GM18951 (cell line): Measurements from ENCODE around the gene GNPAT.

Experiments
- POLR2A ChIP-seq: IDR thresholded peaks from 4 replicates; pipeline ENCODE4 v1.6.1; 2011; ENCODE audit warnings: mild to moderate bottlenecking; ENCODE audit not compliant: insufficient read length, insufficient read depth; ENCODE audit errors: extremely low read depth
- in situ Hi-C: fragments of 300-500 bp; cut with MboI; formaldehyde crosslinking; loops from one replicate; pipeline ENCODE4 v1.12.0; 2022; ENCODE audit warnings: low sequenced_read_pairs, mixed read lengths, inconsistent platforms; ENCODE audit not compliant: unreplicated experiment

The GNPAT gene

DNA sequence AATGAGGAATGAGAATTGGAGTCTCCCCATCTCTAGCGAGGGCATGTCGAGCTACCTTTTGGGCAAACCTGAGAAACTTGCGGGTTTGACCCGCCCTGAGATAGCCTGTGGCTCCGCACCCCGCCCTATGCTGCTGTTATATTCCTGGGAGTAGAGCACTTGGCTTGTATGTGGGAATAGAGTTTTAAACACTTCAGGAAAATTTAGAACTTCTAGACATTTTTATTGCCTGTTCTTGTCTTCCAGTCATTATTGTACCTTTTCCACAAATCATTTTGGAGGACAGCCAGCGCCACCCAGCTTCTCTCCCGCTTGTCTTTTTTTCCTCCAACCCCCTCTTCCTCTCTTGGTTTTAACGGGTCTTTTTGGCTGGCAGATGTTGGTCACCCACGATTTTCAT, 738 bp downstream of the GNPAT start:
- in situ Hi-C loops = no loop called here
- no peak for TF ChIP-seq POLR2A

DNA sequence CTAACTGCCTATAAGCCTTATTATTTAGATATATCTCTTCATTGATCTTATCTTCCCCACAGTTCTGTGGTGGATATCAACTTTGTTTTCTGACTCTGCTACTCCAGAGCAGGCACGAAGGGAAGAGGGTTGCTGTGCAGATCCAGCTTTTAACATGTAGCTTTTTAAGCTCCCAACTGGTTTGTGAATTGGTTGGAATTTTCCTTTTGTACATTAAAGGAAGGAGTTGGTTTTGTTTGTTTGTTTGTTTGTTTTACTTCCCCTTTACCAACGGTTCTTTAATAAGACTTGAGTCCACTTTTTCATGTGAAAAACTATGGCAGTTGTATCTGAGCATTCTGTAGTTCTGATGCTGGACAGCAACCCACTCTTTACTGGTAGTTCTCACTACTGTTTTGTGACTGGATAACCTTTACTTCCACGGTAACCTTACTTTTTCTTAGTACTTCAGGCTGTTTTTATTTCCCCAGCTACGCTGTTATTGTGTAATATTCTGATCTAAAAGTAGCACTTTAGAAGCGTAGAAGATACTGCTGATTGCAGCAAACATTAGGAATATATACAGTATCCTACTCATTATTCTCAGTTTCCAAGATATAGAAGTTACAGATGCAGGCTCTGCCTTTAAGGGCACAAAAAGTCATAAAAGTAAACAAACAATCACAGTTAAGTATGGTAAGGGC, 1.6 kb downstream of the GNPAT start:
- no peak for TF ChIP-seq POLR2A
- in situ Hi-C loops = no loop called here

GRCh38 chr1:231248778-231249177, 7.8 kb downstream of the GNPAT start:
- in situ Hi-C loops = no loop called here
- TF ChIP-seq POLR2A = no peak

DNA sequence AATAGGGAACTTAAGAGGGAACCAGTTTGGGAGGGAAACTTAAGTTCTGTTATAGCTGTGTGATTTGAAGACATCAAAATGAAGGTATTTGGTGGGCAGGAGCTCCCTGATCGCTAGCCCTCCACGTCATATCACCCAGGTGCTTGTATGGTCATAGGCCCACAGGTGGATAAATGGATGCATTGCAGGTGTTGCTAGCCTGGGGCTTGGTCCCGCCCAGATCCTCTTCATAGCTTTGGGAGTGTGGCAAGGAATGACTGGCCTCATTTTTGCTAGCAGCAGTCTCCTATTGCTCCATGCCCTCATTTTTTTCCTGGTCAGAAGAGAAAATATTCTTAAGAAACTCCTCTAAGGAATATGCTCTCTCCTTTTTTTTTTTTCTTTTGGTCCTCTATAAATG, 11.3 kb downstream of the GNPAT start:
- in situ Hi-C loops = no loop called here
- no peak for TF ChIP-seq POLR2A

DNA sequence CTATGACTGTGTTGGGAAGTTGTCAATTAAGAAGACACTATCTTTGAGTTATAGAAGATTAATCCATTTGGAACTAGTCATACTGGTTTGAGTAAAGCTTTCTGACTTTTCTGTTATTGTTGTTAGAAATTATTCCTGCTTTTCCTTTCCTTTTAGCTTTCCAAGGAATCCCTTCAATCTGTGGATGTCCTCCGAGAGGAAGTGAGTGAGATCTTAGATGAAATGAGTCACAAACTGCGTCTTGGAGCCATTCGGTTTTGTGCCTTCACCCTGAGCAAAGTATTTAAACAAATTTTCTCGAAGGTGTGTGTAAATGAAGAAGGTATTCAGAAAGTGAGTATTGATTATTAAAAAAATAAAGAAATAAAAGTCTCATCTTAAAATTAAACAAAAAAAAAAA, 19.3 kb downstream of the GNPAT start:
- in situ Hi-C loops = no loop called here
- no peak for TF ChIP-seq POLR2A

GRCh38 chr1:231264642-231265041, 23.6 kb downstream of the GNPAT start:
- in situ Hi-C loops = no loop called here
- no peak for TF ChIP-seq POLR2A

DNA sequence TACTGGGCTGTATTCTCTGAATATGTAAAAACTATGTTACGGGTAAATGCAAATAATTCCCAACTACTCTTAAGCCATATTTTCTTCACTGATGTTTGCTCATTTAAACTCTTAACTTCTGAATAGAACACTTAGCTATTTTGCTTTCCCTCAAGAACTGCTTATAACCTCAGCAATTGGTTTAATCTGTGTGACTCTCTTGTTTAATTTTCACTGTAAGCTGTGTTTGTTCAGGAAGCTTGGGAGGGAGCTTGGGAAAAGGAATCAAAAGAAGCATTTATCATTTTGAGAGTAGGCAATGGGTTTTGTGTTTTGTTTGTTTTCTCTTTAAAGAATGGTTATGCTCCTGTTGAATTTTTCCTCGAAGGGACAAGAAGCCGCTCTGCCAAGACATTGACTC, 24.4 kb downstream of the GNPAT start:
- TF ChIP-seq POLR2A = no peak
- in situ Hi-C loops = no loop called here

DNA sequence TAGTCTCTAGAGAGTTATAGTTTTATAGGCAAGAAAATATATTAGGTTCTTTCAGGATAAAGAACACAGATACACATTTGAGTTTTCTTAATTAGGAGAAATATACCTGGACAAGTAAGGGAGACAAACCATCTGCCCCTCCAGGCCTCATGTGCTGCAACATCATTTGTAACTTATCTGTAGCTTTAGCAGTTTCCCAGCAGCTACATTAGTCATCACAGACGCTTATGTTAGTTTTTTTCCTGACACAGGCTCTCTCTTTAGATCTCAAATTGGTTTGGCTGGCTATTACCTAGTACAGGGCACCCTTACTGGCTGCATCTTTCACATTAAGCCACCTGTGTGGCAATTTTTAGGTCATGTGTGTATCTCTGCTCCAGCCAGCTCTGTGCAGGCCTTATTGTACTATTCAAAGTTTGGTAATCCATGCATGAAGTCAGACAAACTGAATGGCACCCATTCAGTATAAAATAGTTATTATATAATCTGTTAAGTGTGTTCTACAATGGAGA, 25.9 kb downstream of the GNPAT start:
- in situ Hi-C loops = no loop called here
- TF ChIP-seq POLR2A = no peak

DNA sequence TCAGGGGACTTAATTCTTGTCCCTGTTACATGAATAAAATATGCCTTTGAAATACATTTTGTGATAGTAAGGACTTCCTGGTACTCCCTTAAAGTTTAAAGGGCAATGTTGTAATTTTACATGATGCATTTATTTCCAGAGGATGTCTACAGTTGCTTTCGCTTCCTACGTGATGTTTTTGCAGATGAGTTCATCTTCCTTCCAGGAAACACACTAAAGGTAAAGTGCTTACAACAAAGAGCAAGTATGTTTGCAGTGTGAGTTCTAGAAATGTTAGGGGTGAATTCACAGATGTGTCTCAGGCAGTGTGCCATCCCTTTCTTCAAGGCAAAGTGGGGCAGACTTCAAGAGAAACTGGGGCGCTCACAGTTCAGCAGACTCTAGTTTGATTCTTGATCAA, 31.2 kb downstream of the GNPAT start:
- TF ChIP-seq POLR2A = no peak
- in situ Hi-C loops = no loop called here

DNA sequence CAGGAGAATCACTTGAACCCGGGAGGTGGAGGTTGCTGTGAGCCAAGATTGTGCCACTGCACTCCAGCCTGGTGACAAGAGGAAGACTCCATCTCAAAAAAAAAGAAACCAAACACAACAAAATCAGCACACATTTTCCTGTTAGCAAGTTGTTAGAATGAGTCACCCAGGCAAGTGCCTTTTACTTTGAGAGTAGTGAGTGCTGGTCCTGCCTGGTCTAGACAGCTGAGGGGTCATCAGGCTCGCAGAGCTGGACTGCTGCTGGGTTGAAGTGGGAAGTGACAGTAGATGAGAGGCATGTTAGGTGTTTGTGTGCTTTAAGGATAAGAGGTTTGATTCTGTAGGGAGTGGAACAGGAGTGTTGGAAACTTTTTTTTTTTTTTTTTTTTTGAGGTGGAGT, 31.9 kb downstream of the GNPAT start:
- in situ Hi-C loops = no loop called here

GRCh38 chr1:231274119-231274825, 33.3 kb downstream of the GNPAT start:
- TF ChIP-seq POLR2A = no peak
- in situ Hi-C loops = no loop called here

More for the DNA sequence above, 31.9 kb downstream of the GNPAT start:
- no peak for TF ChIP-seq POLR2A

- TF ChIP-seq POLR2A = no peak
- in situ Hi-C loops = no loop called here
Observed at GRCh38 chr1:231278100-231278790, 37.2 kb downstream of the GNPAT start.

DNA sequence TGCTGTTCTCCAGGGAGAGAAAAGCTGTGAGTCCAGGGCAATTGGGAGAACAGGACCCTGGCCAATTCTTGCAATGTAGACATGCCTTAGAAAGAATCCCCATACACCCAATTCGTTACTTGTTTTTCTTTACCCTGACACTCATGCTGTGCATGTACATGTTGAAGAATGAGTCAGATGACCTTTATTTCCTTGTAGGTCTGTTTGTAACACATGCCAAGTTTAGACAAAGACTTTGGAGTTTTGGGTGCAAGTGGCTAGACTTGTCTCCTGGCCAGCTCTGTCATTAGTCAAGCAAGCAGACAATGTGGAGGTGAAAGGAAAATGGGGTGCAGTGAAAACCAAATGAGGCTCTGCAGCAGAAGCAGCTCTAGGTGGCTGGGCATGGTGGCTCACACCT, 38.1 kb downstream of the GNPAT start:
- in situ Hi-C loops = no loop called here
- no peak for TF ChIP-seq POLR2A
